ENCODE data around the gene AOC2. TPM values are rescaled to one million over a fixed set of nuclear protein-coding genes. Genes with fewer than 3 reads are reported as not detected.

The AOC2 gene
- total and polyA plus RNA-seq, 2 of the 13 experiments (the other 11 are each of a cell fraction or from before 2014, with no cell fraction given): 1.2 to 3.3 TPM

GRCh38 chr17:42832934-42833766 is 11.2 kb upstream of the AOC2 start, which contains the start of gene PSME3 (continued):
- TF ChIP-seq ZNF142 (CRISPR knock-in tag; IDR thresholded peaks at IDR 0.05) (peak; percentile 91), ZNF619 (CRISPR knock-in tag; IDR thresholded peaks at IDR 0.05) (peak; percentile 88; the same call in 1 of the 2 replicates), ZNF230 (CRISPR knock-in tag; IDR thresholded peaks at IDR 0.05) (peak; percentile 96), ZNF382 (CRISPR knock-in tag; IDR thresholded peaks at IDR 0.05; ENCODE audit: borderline replicate concordance) (no peak), ZNF776 (CRISPR knock-in tag; IDR thresholded peaks at IDR 0.05) (peak; percentile 93), NFRKB (IDR thresholded peaks at IDR 0.05) (0 out of 2 replicates have a peak, but pooled peaks have one; percentile 49), JUN (CRISPR knock-in tag; IDR thresholded peaks at IDR 0.05) (peak; percentile 53; the same call in 1 of the 2 replicates), U2AF1 (optimal IDR thresholded peaks at IDR 0.05; ENCODE audit: low read depth, low read length) (peak; percentile 89), MAX (IDR thresholded peaks at IDR 0.05) (peak; percentile 100), ZFP82 (CRISPR knock-in tag; IDR thresholded peaks at IDR 0.05; ENCODE audit: borderline replicate concordance) (peak; percentile 90; the same call in 1 of the 2 replicates), TOE1 (CRISPR knock-in tag; IDR thresholded peaks at IDR 0.05) (no peak; the same call in 1 of the 2 replicates), ESRRA (CRISPR knock-in tag; IDR thresholded peaks at IDR 0.05; ENCODE audit: low read depth) (peak; percentile 78; the same call in 1 of the 2 replicates), ZEB1 (IDR thresholded peaks at IDR 0.05; ENCODE audit: insufficient replicate concordance, low read depth) (no peak), ZNF281 (CRISPR knock-in tag; IDR thresholded peaks at IDR 0.05; ENCODE audit: borderline replicate concordance) (0 out of 2 replicates have a peak, but pooled peaks have one; percentile 29), NAIF1 (CRISPR knock-in tag; IDR thresholded peaks at IDR 0.05; ENCODE audit: borderline replicate concordance) (peak; percentile 73), ZNF225 (CRISPR knock-in tag; IDR thresholded peaks at IDR 0.05) (peak; percentile 59; the same call in 1 of the 2 replicates), NBN (conservative IDR thresholded peaks at IDR 0.05) (no peak), ZNF737 (CRISPR knock-in tag; IDR thresholded peaks at IDR 0.05; ENCODE audit: borderline replicate concordance) (peak; percentile 71; the same call in 1 of the 2 replicates), ZMYM3 (CRISPR knock-in tag; IDR thresholded peaks at IDR 0.05) (peak; percentile 36; the same call in 1 of the 2 replicates), TFAP4 (IDR thresholded peaks at IDR 0.05; ENCODE audit: borderline replicate concordance, low read depth) (no peak; the same call in 1 of the 2 replicates)

All from HepG2 (cell line).